Measurements from ENCODE around the gene SPTA1.
A peak's percentile ranks its signal among the peaks of the same experiment; 100 is the strongest.

The SPTA1 gene

GRCh38 chr1:158685085-158685484, 1.4 kb downstream of the SPTA1 start:
- no peak for DNase-seq (ENCODE audit: low spot score)

GRCh38 chr1:158681606-158682005, 4.9 kb downstream of the SPTA1 start:
- DNase-seq (ENCODE audit: low spot score), result no peak

GRCh38 chr1:158679289-158679688, 7.2 kb downstream of the SPTA1 start:
- DNase-seq (ENCODE audit: low spot score), result no peak

- no peak for DNase-seq (ENCODE audit: low spot score)
Measured at GRCh38 chr1:158675563-158676323, 10.8 kb downstream of the SPTA1 start.

GRCh38 chr1:158674302-158674701, 12.2 kb downstream of the SPTA1 start:
- no peak for DNase-seq (ENCODE audit: low spot score)

- no peak for DNase-seq (ENCODE audit: low spot score)
Measured at GRCh38 chr1:158666037-158666436, 20.5 kb downstream of the SPTA1 start.

- DNase-seq (ENCODE audit: low spot score), result no peak
Measured at GRCh38 chr1:158654571-158654970, 31.9 kb downstream of the SPTA1 start.

GRCh38 chr1:158654086-158654485, 32.4 kb downstream of the SPTA1 start:
- DNase-seq (ENCODE audit: low spot score), result no peak

GRCh38 chr1:158652721-158653334, 33.7 kb downstream of the SPTA1 start:
- no peak for DNase-seq (ENCODE audit: low spot score)

GRCh38 chr1:158649052-158649451, 37.5 kb downstream of the SPTA1 start:
- DNase-seq (ENCODE audit: low spot score), result no peak

- DNase-seq (ENCODE audit: low spot score), result no peak
Measured at GRCh38 chr1:158646465-158646864, 40.0 kb downstream of the SPTA1 start.

- DNase-seq (ENCODE audit: low spot score), result no peak
Measured at GRCh38 chr1:158644449-158644848, 42.1 kb downstream of the SPTA1 start.

- no peak for DNase-seq (ENCODE audit: low spot score)
Measured at GRCh38 chr1:158638904-158639303, 47.6 kb downstream of the SPTA1 start.

GRCh38 chr1:158638146-158638545, 48.4 kb downstream of the SPTA1 start:
- DNase-seq (ENCODE audit: low spot score), result no peak

GRCh38 chr1:158613764-158614163, 72.8 kb downstream of the SPTA1 start:
- DNase-seq (ENCODE audit: low spot score), result no peak

- DNase-seq (ENCODE audit: low spot score), result no peak
Measured at GRCh38 chr1:158611916-158612315, 74.6 kb downstream of the SPTA1 start.

GRCh38 chr1:158607296-158607695, 79.2 kb downstream of the SPTA1 start:
- DNase-seq (ENCODE audit: low spot score), result peak; percentile 22

GRCh38 chr1:158604968-158605367, 81.5 kb downstream of the SPTA1 start, which contains the start of gene OR10Z1:
Gene OR10Z1 (plus strand): TSS chr1:158605268. CDS start chr1:158606439, 1,171 bp downstream.
- no peak for DNase-seq (ENCODE audit: low spot score)

GRCh38 chr1:158600735-158601134, 85.8 kb downstream of the SPTA1 start:
- DNase-seq (ENCODE audit: low spot score), result no peak

- DNase-seq (ENCODE audit: low spot score), result no peak
Measured at GRCh38 chr1:158586942-158587341, 99.6 kb downstream of the SPTA1 start.

GRCh38 chr1:158583962-158584361, 102.6 kb downstream of the SPTA1 start:
- no peak for DNase-seq (ENCODE audit: low spot score)

- no peak for DNase-seq (ENCODE audit: low spot score)
Measured at GRCh38 chr1:158579733-158580132, 106.8 kb downstream of the SPTA1 start, which contains the start of gene OR10X1. Gene OR10X1 (minus strand): TSS chr1:158579899. CDS start chr1:158579899, 0 bp downstream.

GRCh38 chr1:158577561-158577960, 109.0 kb downstream of the SPTA1 start:
- DNase-seq (ENCODE audit: low spot score), result no peak

- DNase-seq (ENCODE audit: low spot score), result no peak
Measured at GRCh38 chr1:158572226-158572625, 114.3 kb downstream of the SPTA1 start.
